ENCODE measurements around the gene HAVCR1. TPM values are rescaled to one million over a fixed set of nuclear protein-coding genes. Genes with fewer than 3 reads are reported as not detected.
A peak's percentile ranks its signal among the peaks of the same experiment; 100 is the strongest.
"Not testable (repeated sequence)": the region's sequence is repeated elsewhere in the genome, so short reads cannot be mapped to it uniquely, and the experiment has no call there.

The HAVCR1 gene
- total RNA-seq, 3 donors from 2014 or later = 2.6 to 24.1 (median 3.9) TPM

- ATAC-seq = no peak
- no peak for DNase-seq
- no peak for TF ChIP-seq CTCF (IDR thresholded peaks at IDR 0.05)
- no peaks in the 10 kb centered on the region for H3K36me3 ChIP-seq (ENCODE audit: low read depth)
- H3K4me3 ChIP-seq = no peak overlapping the region
- no peaks in the 10 kb centered on the region for H3K9me3 ChIP-seq
- H3K4me1 ChIP-seq (ENCODE audit: low read depth) = peaks cover 10% of the 10 kb centered on the region
- intact Hi-C loops (cut with DNase I, micrococcal nuclease) = no loop called here
Measured at GRCh38 chr5:157029457-157029856, 29.5 kb downstream of the HAVCR1 start.

- H3K4me3 ChIP-seq; ATAC-seq; intact Hi-C loops (cut with DNase I, micrococcal nuclease); H3K36me3 ChIP-seq (ENCODE audit: low read depth); H3K4me1 ChIP-seq (ENCODE audit: low read depth); DNase-seq; H3K9me3 ChIP-seq: not testable (repeated sequence)
Measured at GRCh38 chr5:157027663-157028062, 31.3 kb downstream of the HAVCR1 start.

GRCh38 chr5:157026789-157027424 lies 32.0 kb downstream of the HAVCR1 start:
- H3K9me3 ChIP-seq = no peaks in the 10 kb centered on the region
- peak; percentile 26 for TF ChIP-seq CTCF (IDR thresholded peaks at IDR 0.05)
- peaks cover 3% of the 10 kb centered on the region for H3K4me1 ChIP-seq (ENCODE audit: low read depth)
- no peak overlapping the region for H3K4me3 ChIP-seq
- H3K36me3 ChIP-seq (ENCODE audit: low read depth) = no peaks in the 10 kb centered on the region
- intact Hi-C loops (cut with DNase I, micrococcal nuclease) = no loop called here
- DNase-seq (peak in 1 of 3 donors; percentile 22), ATAC-seq (peak; percentile 86)

GRCh38 chr5:157025093-157025698 lies 33.7 kb downstream of the HAVCR1 start:
- no peaks in the 10 kb centered on the region for H3K36me3 ChIP-seq (ENCODE audit: low read depth)
- H3K9me3 ChIP-seq = no peaks in the 10 kb centered on the region
- H3K4me1 ChIP-seq (ENCODE audit: low read depth) = no peaks in the 10 kb centered on the region
- no peak overlapping the region for H3K4me3 ChIP-seq
- DNase-seq = no peak
- peak; percentile 69 for ATAC-seq
- no peak for TF ChIP-seq CTCF (IDR thresholded peaks at IDR 0.05)
- intact Hi-C loops (cut with DNase I, micrococcal nuclease) = no loop called here

GRCh38 chr5:157024208-157024959 lies 34.5 kb downstream of the HAVCR1 start:
- TF ChIP-seq CTCF (IDR thresholded peaks at IDR 0.05) = no peak
- DNase-seq = no peak
- Histone ChIP-seq H3K4me1 (ENCODE audit: low read depth) (no peaks in the 10 kb centered on the region), H3K36me3 (ENCODE audit: low read depth) (no peaks in the 10 kb centered on the region), H3K4me3 (no peak overlapping the region), H3K9me3 (no peaks in the 10 kb centered on the region)
- intact Hi-C loops (cut with DNase I, micrococcal nuclease) = no loop called here
- no peak for ATAC-seq

- H3K9me3 ChIP-seq = peaks cover 12% of the 10 kb centered on the region
- no peaks in the 10 kb centered on the region for H3K4me1 ChIP-seq (ENCODE audit: low read depth)
- H3K36me3 ChIP-seq (ENCODE audit: low read depth) = no peaks in the 10 kb centered on the region
- intact Hi-C loops (cut with DNase I, micrococcal nuclease) = no loop called here
- H3K4me3 ChIP-seq = no peak overlapping the region
- TF ChIP-seq CTCF (IDR thresholded peaks at IDR 0.05) = no peak
- DNase-seq (no peak), ATAC-seq (no peak)
Measured at GRCh38 chr5:157022024-157022423, 36.9 kb downstream of the HAVCR1 start.
